Stimulated activated CD4-positive, alpha-beta T cell treated with anti-CD3 and anti-CD28 coated beads, Interleukin-2, amount 100 ng/mL, for 24 hours (primary cell): ENCODE results near the gene KAZN.

Source experiments
- DNase-seq, 2 donors: peaks; one replicate each; pipeline ENCODE4 v3.0.0-alpha.2; 2020

Gene KAZN

GRCh38 chr1:14945132-14946010 lies 346.9 kb downstream of the KAZN start:
- DNase-seq: no peak

GRCh38 chr1:14946011-14946359 lies 347.5 kb downstream of the KAZN start:
- no peak for DNase-seq

- no peak for DNase-seq
Measured at GRCh38 chr1:14946684-14947238, 348.3 kb downstream of the KAZN start.

- DNase-seq: no peak
Measured at GRCh38 chr1:14947421-14947820, 348.9 kb downstream of the KAZN start.

GRCh38 chr1:14948112-14948652 lies 349.7 kb downstream of the KAZN start:
- DNase-seq: no peak

GRCh38 chr1:14949270-14949835 lies 350.9 kb downstream of the KAZN start:
- DNase-seq: no peak

- no peak for DNase-seq
Measured at GRCh38 chr1:14949836-14950713, 351.6 kb downstream of the KAZN start.

GRCh38 chr1:14951766-14952165 lies 353.3 kb downstream of the KAZN start:
- DNase-seq: no peak

GRCh38 chr1:14952626-14953314 lies 354.3 kb downstream of the KAZN start:
- DNase-seq: no peak

GRCh38 chr1:14954210-14954609 lies 355.7 kb downstream of the KAZN start:
- no peak for DNase-seq

- no peak for DNase-seq
Measured at GRCh38 chr1:14954930-14955329, 356.4 kb downstream of the KAZN start.

- DNase-seq: no peak
Measured at GRCh38 chr1:14955402-14955801, 356.9 kb downstream of the KAZN start.

GRCh38 chr1:14955976-14956375 lies 357.5 kb downstream of the KAZN start:
- DNase-seq: no peak

- DNase-seq: no peak
Measured at GRCh38 chr1:14956579-14957195, 358.2 kb downstream of the KAZN start.

- DNase-seq: no peak
Measured at GRCh38 chr1:14957375-14958098, 359.1 kb downstream of the KAZN start.

GRCh38 chr1:14958249-14959058 lies 360.0 kb downstream of the KAZN start:
- no peak for DNase-seq

- no peak for DNase-seq
Measured at GRCh38 chr1:14959059-14959694, 360.7 kb downstream of the KAZN start.

- no peak for DNase-seq
Measured at GRCh38 chr1:14961661-14962267, 363.3 kb downstream of the KAZN start.

- DNase-seq: no peak
Measured at GRCh38 chr1:14962407-14962806, 363.9 kb downstream of the KAZN start.
